HG03565 (cell line): ENCODE data around the gene TRAPPC8.

Source experiments
- ATAC-seq: cut with Tn5 transposase; IDR thresholded peaks from one replicate; pipeline ENCODE4 v1.9.1; 2021; ENCODE audit warnings: mild to moderate bottlenecking, moderate library complexity; ENCODE audit not compliant: unreplicated experiment

The TRAPPC8 gene

DNA sequence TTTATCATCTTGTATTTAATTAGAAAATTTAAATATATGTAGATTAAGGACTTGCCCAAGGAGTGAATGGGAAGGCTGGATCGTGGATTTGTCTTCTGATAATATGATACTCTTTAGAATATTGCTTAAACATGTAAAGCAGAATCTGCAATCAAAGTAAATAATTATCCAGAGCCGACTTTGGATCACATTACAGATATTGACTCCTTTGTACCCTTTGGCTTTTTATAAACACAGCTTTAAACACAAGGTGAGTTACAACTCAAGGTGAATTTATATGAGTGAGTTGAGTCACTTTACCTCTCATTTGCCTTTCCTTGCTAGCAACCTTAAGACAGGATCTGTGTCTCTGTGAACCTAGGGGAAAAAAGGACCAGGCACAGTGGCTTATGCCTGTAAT is 144.5 kb downstream of the TRAPPC8 start:
- no peak for ATAC-seq

DNA sequence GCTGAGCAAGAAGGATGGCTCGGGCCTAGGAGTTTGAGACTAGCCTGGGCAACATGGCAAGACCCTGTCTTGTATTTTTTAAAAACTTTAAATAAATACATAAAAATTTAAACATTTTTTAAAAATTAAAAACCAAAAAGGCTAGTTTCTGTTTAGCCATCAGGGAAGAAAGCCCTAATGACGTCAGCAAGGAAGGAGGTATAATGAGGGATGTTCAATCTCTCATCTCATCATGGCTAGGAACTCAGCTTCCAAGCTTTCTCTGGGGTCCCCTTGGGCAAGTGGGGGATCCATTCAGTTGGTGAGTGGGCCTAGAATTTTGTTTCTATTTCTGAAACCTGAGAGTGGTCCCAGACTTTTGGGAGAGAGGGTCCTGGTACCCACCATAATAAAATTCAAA is 147.2 kb downstream of the TRAPPC8 start:
- ATAC-seq: no peak

- ATAC-seq: no peak
Measured at GRCh38 chr18:31793531-31793930, 149.4 kb downstream of the TRAPPC8 start.

DNA sequence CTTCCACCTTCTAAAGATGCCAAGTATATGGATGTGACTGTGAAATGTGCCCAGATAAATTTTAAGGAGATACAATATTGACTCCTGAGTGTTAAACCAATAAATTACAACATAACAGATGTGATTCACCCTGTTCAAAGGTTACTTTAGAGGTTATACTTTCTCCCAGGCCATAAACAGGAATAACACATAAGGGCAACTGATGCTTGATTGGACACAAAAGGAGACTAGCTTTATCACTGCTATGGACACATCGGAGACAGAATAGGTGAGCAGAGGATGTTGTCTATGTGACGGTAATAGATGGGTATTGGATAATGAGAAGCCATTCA is 150.4 kb downstream of the TRAPPC8 start:
- no peak for ATAC-seq

GRCh38 chr18:31791817-31792579 is 150.9 kb downstream of the TRAPPC8 start:
- ATAC-seq: peak; percentile 94

GRCh38 chr18:31789409-31789808 is 153.5 kb downstream of the TRAPPC8 start:
- no peak for ATAC-seq

GRCh38 chr18:31783059-31783458 is 159.9 kb downstream of the TRAPPC8 start:
- no peak for ATAC-seq
